GM19043 (cell line): Measurements from ENCODE around the gene ABCC2.
"Not testable (repeated sequence)": the region's sequence is repeated elsewhere in the genome, so short reads cannot be mapped to it uniquely, and the experiment has no call there.

Experiments
- ATAC-seq: cut with Tn5 transposase; IDR thresholded peaks from one replicate; pipeline ENCODE4 v1.9.1; 2021; ENCODE audit warnings: low read depth; ENCODE audit not compliant: unreplicated experiment

The ABCC2 gene

DNA sequence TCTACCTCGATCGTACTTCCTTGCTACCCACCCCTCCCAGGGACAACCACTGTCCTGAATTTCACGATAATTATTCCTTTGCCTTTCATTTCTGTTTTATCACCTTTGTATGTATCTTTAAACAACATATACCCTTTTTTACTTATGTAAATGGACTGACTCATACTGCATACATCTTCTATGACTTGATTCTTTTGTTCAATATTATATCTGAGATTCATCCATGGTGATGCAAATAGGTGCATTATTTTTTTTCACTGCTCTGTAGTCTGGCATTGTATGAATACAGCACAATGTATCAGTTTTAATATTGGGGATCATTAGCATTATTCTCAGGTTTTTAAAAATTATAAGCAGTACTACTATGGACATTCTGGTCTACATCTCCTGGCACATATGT, 69.4 kb downstream of the ABCC2 start:
- ATAC-seq, result no peak

DNA sequence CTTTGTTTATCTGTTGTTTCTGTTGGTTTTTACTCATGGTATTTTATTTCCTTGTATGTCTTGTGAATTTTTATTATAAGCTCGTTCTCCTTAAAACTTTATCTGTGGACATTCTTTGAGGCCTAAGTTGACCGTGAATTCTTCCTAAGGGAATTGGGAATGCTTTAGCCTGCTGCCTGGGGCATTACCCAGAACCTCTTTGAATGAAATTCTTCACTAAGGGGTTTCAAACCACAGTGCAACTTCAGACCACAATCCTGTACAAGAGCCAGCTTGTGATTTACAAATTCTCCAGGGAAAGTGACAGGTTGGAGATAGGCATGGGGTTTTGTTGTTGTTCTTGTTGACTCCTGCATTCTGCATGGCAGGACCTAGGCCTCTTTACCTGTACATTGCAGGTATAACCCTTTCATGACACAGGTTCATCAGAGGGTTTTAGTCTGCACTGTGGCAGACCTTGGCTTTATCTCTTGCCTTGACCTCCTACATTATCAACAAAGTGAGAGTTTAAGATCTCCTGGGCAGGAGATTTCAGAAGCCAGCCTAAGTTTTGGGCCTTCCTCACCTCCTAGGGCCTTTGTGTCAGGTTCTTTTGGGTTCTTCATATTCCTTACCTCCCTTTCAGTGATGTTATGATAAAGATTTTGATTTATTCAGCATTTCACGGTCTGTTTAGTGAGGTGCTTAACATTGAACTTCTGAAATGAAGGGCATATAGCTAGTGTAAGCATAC, 70.2 kb downstream of the ABCC2 start:
- no peak for ATAC-seq

DNA sequence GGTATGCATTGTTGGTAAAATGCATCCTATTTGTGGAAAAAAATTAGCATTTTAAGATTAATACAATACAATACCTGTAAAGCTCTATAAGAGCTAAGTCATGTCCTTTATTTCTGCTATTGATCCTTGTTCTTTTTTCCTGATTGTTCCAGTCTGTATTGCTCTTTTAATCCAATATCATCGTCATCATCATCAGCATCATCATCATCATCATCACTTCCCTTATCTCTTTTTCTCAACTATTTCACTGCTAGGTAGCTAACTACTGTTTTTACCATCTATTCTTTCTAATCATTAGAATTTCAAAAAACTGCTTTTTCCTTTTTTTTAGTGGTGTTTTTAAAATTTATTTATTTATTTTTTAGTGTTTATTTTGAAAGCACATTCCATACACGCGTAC, 71.2 kb downstream of the ABCC2 start:
- no peak for ATAC-seq

DNA sequence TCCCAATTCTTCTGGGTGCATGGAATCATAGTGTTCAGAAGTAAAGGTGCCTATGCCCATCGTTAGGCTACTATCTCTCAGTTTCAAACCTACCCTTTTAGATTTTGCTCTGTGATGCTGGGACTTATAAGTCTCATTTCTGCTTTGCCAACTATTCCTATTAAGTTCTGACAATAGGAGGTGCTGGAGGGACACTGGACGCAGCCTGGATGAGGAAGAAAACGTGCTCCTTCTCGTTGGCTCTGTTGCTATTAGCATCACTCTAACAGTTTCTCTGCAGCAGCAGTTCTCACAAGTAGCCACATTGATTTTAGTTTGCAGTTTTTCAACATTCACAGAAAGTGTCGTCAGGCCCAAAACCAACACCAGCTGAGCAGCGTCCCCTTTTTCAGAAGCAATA, 72.4 kb downstream of the ABCC2 start:
- no peak for ATAC-seq

DNA sequence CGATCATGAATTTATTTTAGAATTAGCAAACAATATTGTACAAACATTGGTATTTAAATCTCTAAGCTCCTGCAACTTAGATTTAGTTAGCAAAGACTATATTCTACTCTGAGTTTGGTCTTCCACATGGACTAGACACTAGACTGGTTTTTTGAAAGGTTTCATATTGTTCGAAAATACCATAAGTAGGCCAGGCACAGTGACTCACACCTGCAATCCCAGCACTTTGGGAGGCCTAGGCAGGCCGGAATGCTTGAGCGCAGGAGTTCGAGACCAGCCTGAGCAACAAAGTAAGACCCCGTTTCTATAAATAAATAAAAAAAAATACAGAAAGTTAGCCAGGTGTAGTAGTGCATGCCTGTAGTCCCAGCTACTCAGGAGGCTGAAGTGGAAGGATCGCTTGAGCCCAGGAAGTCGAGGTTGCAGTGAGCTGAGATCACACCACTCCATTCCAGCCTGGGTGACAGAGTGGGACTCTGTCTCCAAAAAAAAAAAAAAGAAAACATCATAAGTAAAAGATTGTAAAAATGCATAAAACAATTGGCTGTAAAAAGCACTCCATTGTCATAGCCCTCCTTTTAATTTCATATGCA, 73.1 kb downstream of the ABCC2 start:
- no peak for ATAC-seq

DNA sequence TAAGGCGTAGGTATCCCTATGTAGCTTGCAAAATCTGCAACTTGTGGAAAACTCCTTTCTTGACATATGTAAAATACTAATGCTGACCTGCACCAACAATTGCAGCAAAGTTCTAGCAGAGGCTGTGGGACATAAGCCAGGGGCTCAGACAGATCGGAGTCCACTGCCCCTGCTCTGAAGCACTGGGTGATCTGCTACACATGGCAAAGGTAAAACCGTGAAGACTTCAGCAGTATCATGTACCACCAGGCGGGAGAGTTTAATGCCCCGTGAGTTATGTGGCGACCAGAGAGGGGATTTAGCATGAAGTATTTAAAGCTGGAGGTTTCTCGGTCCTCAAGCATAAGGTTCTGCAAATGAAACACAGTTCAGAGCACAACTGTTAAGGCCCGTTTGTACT, 76.4 kb downstream of the ABCC2 start:
- no peak for ATAC-seq

DNA sequence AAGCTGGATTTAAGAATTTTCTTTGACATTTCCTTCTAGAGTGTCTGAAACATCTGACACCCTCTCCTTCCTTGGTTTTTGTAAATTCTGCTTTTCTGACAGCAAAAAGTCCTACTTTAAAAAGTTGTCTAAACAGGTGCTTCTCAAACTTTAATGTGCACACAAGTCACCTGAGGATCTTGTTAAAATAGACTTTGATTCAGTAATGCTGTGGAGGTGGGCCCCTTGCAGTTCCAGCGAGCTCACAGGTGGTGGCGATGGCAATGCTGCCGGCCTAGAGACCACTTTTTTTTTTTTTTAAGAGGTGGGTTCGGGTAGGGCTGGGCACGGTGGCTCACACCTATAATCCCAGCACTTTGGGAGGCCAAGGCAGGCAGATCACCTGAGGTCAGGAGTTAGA, 77.1 kb downstream of the ABCC2 start:
- no peak for ATAC-seq

DNA sequence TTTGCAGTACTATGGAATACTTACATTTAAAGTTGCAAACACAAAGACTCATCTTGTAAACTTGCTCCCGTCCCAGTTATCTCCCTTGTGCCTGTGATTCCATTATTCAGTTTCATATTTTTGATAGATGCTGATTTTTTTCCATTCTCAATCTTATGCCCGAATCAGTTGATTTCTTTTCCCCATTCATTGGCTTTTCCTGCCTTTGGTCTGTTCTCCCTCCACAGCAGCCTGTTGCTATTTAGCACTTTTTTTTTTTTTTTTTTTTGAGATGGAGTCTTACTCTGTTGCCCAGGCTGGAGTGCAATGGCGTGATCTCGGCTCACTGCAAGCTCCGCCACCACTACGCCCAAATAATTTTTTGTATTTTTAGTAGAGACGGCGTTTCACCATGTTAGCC, 78.0 kb downstream of the ABCC2 start:
- ATAC-seq, result no peak

DNA sequence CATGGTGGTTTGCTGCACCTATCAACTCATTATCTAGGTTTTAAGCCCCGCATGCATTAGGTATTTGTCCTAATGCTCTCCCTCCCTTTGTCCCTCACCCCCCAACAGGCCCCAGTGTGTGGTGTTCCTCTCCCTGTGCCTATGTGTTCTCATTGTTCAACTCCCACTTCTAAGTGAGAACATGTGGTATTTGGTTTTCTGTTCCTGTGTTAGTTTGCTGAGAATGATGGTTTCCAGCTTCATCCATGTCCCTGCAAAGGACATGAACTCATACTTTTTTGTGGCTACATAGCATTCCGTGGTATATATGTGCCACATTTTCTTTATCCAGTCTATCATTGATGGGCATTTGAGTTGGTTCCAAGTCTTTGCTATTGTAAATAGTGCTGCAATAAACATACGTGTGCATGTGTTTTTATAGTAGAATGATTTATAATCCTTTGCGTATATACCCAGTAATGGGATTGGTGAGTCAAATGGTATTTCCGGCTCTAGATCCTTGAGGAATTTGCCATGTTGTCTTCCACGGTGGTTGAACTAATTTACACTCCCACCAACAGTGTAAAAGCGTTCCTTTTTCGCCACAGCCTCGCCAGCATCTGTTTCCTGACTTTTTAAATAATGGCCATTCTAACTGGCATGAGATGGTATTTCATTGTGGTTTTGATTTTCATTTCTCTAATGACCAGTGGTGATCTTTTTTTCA, 81.2 kb downstream of the ABCC2 start:
- ATAC-seq, result not testable (repeated sequence)

DNA sequence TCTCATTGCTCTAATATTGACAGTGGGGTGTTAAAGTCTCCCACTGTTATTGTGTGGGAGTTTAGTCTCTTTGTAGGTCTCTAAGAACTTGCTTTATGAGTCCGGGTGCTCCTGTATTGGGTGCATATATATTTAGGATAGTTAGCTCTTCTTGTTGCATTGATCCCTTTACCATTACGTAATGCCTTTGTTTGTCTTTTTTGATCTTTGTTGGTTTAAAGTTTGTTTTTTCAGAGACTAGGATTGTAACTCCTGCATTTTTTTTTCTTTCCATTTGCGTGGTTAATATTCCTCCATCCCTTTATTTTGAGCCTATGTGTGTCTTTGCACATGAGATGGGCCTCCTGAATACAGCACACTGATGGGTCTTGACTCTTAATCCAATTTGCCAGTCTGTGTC, 84.8 kb downstream of the ABCC2 start:
- ATAC-seq, result not testable (repeated sequence)

DNA sequence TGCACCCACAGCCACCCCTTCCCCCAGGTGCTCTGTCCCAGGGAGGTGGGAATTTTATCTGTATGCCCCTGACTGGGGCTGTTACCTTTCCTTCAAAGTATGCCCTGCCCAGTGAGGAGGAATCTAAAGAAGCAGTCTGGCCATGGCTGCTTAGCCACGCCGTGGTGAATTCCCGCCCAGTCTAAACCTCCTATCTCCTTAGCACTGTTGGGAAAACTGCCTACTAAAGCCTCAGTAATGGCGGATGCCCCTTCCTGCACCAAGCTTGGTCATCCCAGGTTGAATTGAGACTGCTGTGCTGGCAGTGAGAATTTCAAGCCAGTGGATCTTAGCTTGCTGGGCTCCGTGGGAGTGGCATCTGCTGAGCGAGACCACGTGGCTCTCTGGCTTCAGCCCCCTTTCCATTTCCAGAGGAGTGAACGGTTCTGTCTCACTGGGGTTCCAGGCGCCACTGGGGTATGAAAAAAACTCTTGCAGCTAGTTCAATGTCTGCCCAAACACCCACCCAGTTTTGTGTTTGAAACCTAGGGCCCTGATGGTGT, 87.2 kb downstream of the ABCC2 start:
- no peak for ATAC-seq

DNA sequence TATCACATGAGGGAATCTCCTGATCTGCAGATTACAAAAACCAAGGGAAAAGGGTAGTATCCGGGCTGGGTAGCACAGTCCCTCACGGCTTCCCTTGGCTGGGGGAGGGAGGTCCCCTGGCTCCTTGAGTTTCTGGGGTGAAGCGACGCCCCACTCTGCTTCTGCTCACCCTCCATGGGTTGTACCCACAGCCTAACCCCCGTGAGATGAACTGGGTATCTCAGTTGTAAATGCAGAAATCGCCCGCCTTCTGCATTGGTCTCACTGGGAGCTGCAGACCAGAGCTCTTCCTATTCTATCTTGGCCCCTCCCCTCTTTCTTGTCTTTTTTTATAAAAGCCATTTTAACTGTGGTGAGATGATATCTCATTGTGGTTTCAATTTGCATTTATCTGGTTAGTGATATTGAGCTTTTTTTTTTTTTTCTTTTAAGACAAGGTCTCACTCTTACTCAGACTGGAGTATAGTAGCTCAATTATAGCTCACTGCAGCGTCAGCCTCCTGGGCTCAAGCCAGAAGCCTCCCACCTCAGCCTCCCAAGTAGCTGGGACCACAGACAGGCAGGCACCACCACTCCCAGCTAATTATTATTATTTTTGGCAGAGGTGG, 87.8 kb downstream of the ABCC2 start:
- ATAC-seq, result no peak

DNA sequence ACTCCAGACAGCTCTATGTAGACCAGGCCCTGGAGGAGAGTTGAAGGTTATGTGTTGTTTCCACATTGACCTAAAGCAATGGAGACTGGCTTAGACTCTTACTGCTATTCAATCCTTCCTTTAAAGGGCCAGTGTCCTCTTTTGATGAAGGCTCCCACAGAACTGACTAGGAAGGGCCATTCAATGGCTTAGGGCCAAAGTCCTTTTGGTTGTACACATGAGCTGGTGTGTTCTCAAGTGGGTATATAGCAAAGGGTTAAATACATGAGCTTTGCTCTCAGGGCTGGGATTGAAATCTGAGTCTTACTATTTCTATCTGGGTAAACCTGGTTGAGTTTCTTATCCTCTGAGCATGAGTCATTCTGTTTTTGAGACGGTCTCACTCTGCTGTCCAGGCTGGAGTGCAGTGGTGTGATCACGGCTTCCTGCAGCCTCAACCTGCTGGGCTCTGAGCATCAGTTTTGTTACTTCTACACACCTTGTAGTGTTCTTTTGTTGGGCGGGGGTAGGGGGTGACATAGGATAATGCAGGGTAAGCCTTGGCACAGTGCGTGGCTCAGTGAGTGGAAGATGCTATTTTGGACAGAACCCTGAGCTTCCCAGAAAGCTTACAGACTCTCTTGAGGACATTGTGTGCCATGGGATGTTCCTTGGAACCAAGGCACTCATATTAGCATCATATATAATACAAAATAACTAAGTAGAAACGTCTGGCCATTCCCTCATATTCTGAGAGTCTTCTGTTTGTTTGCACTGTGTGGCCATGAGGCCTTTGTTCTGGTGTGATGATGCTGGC, 90.1 kb downstream of the ABCC2 start:
- ATAC-seq, result no peak

DNA sequence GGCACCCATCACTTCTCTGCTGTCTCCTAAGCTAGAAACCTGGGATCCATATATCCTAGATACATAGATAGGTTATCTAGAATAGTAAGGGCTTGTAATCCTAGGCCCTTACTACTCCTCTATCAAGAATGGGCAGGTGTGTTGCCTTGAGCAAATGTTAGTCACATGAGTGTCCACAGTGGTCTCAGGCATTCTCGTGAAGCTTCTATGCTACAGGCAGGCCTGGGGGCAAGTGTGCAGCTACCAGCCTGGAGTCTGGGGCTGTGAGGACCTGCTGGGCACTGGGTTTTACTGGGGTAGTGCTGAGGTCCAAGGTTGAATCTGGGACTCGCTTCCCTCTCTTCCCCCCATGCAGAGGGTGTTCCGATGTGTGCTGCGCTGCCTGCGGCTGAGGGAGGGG, 91.4 kb downstream of the ABCC2 start:
- ATAC-seq, result no peak

DNA sequence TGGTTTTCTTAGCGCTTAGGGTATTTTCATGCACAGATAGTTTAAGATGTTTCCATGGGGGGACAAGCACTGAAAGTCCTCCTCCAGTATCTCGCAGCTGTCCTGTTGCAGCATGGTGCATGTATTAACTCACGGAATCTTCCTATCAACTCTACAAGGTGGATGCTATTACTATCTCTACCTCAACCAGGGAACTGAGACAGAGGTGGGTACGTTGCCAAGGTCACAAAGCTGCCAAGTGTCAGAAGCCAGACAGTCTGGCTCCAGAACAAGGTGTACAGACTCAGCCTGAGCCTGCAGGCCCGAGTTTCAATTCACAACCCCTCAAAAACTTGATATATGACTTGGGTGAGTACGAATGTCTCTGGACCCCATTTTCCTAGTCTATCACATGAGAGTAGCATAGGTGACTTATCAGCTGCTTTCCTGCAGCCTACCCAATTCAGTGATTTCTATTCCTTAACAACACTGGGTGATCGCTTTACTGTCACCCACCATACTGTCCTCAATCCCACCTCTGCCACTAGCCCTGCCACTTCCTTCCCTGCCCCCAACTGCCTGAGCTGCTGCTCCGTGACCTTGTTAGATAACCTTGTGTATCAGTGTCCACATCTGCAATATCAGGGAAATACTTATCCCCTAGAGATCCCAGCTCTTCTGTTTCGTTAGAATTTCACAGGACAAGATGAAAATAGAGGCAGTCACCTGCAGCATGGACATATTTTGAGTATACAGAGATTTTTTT, 92.1 kb downstream of the ABCC2 start:
- ATAC-seq, result no peak

DNA sequence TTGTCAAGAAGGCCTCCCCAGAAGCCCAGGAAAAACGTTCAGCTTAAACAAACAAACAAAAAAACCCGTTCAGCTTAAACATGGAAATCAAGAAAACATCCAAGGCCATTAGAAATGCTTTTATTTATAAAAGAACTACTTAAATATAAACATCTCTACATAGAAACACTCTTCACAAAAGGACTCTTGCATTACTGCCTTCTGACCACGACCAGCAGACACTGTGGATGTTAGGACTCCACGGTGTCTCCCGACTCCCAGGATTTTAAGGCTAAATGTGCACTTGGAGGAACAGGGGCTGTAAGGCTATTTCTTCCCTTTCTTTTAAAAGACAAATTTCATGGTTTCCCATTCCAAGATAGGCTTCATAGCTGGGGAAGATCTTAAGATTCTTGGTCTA, 93.0 kb downstream of the ABCC2 start:
- ATAC-seq, result no peak

DNA sequence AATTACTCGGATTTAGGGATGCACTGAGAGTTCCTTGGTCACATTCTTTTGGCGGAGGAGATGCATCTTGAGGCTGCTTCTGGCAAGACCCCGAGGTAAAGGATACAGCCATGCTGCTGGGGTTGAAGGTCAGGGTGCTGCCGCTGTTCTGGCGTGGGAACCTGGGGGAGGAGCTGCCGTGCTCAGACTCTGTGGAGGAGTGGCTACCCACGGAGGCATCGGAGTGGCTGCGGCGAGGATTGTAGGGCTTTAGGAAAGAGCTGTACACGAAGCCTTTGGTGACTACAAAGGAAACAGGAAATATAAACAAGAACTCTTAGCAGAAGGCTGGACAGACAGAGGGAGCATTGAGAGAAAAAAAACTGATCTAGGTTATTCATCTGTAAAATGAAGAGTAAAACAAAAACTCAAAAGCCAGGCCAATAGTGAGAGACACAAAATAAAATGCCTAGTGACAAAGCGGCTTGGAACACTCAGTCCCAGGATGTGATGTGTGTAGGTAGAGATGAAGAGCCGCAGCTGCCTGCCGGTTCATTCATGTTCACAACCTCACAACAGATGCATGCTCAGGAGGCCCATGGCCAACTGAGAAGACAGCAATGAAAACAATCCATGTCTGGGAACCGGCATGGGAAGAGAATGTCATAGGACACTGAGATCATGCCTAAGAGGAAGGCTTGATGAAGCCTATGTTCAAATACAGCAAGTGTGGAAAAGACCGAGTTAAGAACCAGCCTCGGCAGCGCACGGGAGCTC, 97.8 kb downstream of the ABCC2 start:
- ATAC-seq, result no peak

DNA sequence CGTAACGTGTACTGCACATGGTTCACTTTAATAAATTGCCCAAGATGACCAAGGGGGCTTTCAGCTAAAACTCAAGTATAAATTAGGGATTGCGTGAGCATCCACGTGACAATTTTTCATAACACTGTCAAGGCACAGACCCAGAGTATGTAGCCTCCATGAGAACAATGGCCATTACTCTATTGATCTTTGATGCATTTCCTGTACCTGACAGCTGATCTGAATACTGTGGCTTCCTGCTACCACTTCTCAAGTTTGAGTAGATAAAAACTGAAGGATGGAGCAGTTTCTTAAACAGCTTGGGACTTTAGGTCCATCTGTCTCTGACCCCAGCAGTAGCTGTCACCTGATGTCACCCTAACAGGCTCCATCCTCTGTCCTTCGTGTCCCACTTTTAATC, 98.9 kb downstream of the ABCC2 start:
- ATAC-seq, result no peak

DNA sequence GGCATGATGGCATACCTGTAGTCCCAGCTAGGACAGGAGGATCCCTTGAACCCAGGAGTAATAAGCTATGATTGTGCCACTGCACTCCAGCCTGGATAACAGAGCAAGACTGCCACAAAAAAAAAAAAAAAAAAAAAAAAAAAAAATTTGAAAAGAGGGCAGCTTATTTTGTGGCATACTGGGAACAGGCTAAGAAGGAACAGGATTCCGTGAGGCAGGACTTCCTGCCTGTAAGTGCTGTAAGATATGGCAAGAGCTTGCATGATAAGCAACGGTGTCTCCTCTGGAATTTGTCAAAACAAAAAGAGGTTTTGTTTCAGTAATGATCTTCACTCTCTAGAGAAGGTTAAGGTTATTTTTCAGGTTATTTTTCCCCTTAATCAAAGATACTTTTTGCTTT, 101.1 kb downstream of the ABCC2 start:
- no peak for ATAC-seq
